Measurements from ENCODE around the gene ADAMTSL1.

- TF ChIP-seq CHD4 (IDR thresholded peaks at IDR 0.05; ENCODE audit: borderline replicate concordance, low read length), result no peak
- no peak for TF ChIP-seq ZNF720 (CRISPR knock-in tag; IDR thresholded peaks at IDR 0.05)
- no peak for TF ChIP-seq GRHL1 (CRISPR knock-in tag; conservative IDR thresholded peaks at IDR 0.05)
- no peak for TF ChIP-seq RAD21 (CRISPR knock-in tag; IDR thresholded peaks at IDR 0.05)
These were observed 432.1 kb downstream of the ADAMTSL1 start for GRCh38 chr9:18905883-18906629.

Data from HepG2 (cell line).